ENCODE measurements around the gene VWA8. TPM values are rescaled to one million over a fixed set of nuclear protein-coding genes. Genes with fewer than 3 reads are reported as not detected.

VWA8 gene
- total RNA-seq, 2 experiments from 2014 or later: 26.3 to 27.5 TPM

GRCh38 chr13:41917641-41918040, 43.3 kb downstream of the VWA8 start:
- DNase-seq: peak; percentile 37
- peaks cover 74% of the 10 kb centered on the region for H3K4me1 Mint-ChIP-seq (ENCODE audit: low read depth)
- ChIA-PET POLR2A (interaction anchor here (0.6 to 1.9 kb wide), 4 partner anchors 43 to 1147 kb away, joined by 3 to 9 read pairs (median 5); partner anchors contain the start of genes DGKH and VWA8), CTCF (interaction anchor here (0.6 to 1.0 kb wide), 3 partner anchors 9 to 43 kb away, joined by 3 to 5 read pairs (median 5); partner anchors contain the start of gene VWA8)
- intact Hi-C loops (cut with micrococcal nuclease): loop anchor here (5.0 to 10.0 kb wide), 3 partner anchors 45 to 357 kb away; partner anchors contain the start of genes AKAP11 and VWA8
- H3K9me3 Mint-ChIP-seq: peaks cover 6% of the 10 kb centered on the region
- H3K27ac Mint-ChIP-seq: peak overlapping the region; percentile 98
- no peaks in the 10 kb centered on the region for H3K27me3 Mint-ChIP-seq
- peak overlapping the region; percentile 66 for H3K4me3 Mint-ChIP-seq
- peaks cover 32% of the 10 kb centered on the region for H3K36me3 Mint-ChIP-seq (ENCODE audit: low read depth)
- no peak for TF ChIP-seq CTCF (IDR thresholded peaks at IDR 0.05)
- ATAC-seq: peak; percentile 82

GRCh38 chr13:41916173-41916954, 44.5 kb downstream of the VWA8 start:
- POLR2A ChIA-PET: interaction anchor here (0.8 to 3.2 kb wide), 5 partner anchors 9 to 131 kb away, joined by 3 to 11 read pairs (median 9); partner anchors contain the start of genes DGKH and VWA8

GRCh38 chr13:41915081-41915480, 45.8 kb downstream of the VWA8 start:
- no peaks in the 10 kb centered on the region for H3K9me3 Mint-ChIP-seq
- ChIA-PET CTCF (no interaction called here), POLR2A (interaction anchor here (2.4 to 3.2 kb wide), 2 partner anchors 10 to 46 kb away, joined by 10 to 11 read pairs; partner anchors contain the start of gene VWA8)
- peaks cover 19% of the 10 kb centered on the region for H3K36me3 Mint-ChIP-seq (ENCODE audit: low read depth)
- ATAC-seq (no peak), DNase-seq (no peak)
- H3K4me3 Mint-ChIP-seq: no peak overlapping the region
- intact Hi-C loops (cut with micrococcal nuclease): loop anchor here (5.0 to 10.0 kb wide), 3 partner anchors 47 to 360 kb away; partner anchors contain the start of genes AKAP11 and VWA8
- H3K27me3 Mint-ChIP-seq: no peaks in the 10 kb centered on the region
- peak overlapping the region; percentile 97 for H3K27ac Mint-ChIP-seq
- peaks cover 53% of the 10 kb centered on the region for H3K4me1 Mint-ChIP-seq (ENCODE audit: low read depth)
- no peak for TF ChIP-seq CTCF (IDR thresholded peaks at IDR 0.05)

More at GRCh38 chr13:41916173-41916954, 44.5 kb downstream of the VWA8 start:
- Mint-ChIP-seq H3K4me3 (peak overlapping the region; percentile 62), H3K36me3 (ENCODE audit: low read depth) (peaks cover 22% of the 10 kb centered on the region), H3K9me3 (peaks cover under 1% of the 10 kb centered on the region), H3K4me1 (ENCODE audit: low read depth) (peaks cover 65% of the 10 kb centered on the region), H3K27ac (peak overlapping the region; percentile 97), H3K27me3 (no peaks in the 10 kb centered on the region)
- intact Hi-C loops (cut with micrococcal nuclease): loop anchor here (5.0 to 10.0 kb wide), 3 partner anchors 46 to 358 kb away; partner anchors contain the start of genes AKAP11 and VWA8
- DNase-seq (no peak), ATAC-seq (peak; percentile 64)
- TF ChIP-seq CTCF (IDR thresholded peaks at IDR 0.05): no peak
- CTCF ChIA-PET: interaction anchor here (0.6 to 1.7 kb wide), 7 partner anchors 9 to 208 kb away, joined by 3 to 6 read pairs (median 5); partner anchors contain the start of genes DGKH and VWA8

- Mint-ChIP-seq H3K9me3 (no peaks in the 10 kb centered on the region), H3K27me3 (no peaks in the 10 kb centered on the region), H3K4me1 (ENCODE audit: low read depth) (peaks cover 50% of the 10 kb centered on the region), H3K27ac (peak overlapping the region; percentile 97), H3K36me3 (ENCODE audit: low read depth) (peaks cover 19% of the 10 kb centered on the region), H3K4me3 (no peak overlapping the region)
- TF ChIP-seq CTCF (IDR thresholded peaks at IDR 0.05): no peak
- ATAC-seq: no peak
- no peak for DNase-seq
- intact Hi-C loops (cut with micrococcal nuclease): loop anchor here (10.0 kb wide), 1 partner anchor 360 kb away; the partner anchor contains the start of gene AKAP11
- ChIA-PET CTCF (no interaction called here), POLR2A (interaction anchor here (3.2 kb wide), 1 partner anchor 46 kb away, joined by 10 read pairs; the partner anchor contains the start of gene VWA8)
Observed at GRCh38 chr13:41914552-41914951, 46.4 kb downstream of the VWA8 start.

All from activated CD8-positive, alpha-beta T cell treated with anti-CD3 and anti-CD28 coated beads for 36 hours (primary cell).